ENCODE data around the gene NR2F1. TPM values are rescaled to one million over a fixed set of nuclear protein-coding genes. Genes with fewer than 3 reads are reported as not detected.
A peak's percentile ranks its signal among the peaks of the same experiment; 100 is the strongest.

The NR2F1 gene
- total and polyA plus RNA-seq, 7 donors = 0.39 to 1.4 (median 1.2) TPM

DNA sequence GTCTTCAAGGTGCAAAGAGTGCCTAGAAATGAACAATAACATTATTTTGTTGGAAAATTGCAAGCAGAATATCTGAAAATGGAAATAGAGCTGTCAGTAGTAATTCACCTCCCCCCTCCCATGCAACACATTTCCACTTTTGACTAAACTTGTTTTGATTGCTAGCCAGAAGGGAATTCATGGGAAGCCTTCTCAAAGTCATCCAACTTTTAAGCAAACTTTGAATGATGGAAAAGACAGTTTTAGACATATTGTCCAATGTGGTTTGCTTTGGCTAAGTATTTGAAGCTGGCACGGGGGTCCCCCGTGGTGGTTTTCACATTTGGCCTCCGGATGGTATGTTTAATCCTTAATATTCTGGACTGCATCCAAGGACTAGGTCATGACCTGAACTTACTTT is 7.5 kb downstream of the NR2F1 start:
- no peaks in the 10 kb centered on the region for H3K9me3 ChIP-seq
- 38 to 45% (median 39%) methylated on average over 3 of the region's 3 CpGs for WGBS, 3 donors
- no peaks in the 10 kb centered on the region for H3K36me3 ChIP-seq (ENCODE audit: insufficient read depth in 1 of 2, low read depth in 1 of 2)
- H3K27ac ChIP-seq = no peak overlapping the region
- ATAC-seq (no peak), DNase-seq (no peak)
- H3K4me1 ChIP-seq = no peaks in the 10 kb centered on the region
- intact Hi-C loops (cut with DNase I) = no loop called here
- peaks cover 0 to 28% (median 0%) of the 10 kb centered on the region in 3 donors for H3K27me3 ChIP-seq (ENCODE audit: insufficient read depth in 3 of 3, low read length in 2 of 3)
- TF ChIP-seq, protein P1, sequence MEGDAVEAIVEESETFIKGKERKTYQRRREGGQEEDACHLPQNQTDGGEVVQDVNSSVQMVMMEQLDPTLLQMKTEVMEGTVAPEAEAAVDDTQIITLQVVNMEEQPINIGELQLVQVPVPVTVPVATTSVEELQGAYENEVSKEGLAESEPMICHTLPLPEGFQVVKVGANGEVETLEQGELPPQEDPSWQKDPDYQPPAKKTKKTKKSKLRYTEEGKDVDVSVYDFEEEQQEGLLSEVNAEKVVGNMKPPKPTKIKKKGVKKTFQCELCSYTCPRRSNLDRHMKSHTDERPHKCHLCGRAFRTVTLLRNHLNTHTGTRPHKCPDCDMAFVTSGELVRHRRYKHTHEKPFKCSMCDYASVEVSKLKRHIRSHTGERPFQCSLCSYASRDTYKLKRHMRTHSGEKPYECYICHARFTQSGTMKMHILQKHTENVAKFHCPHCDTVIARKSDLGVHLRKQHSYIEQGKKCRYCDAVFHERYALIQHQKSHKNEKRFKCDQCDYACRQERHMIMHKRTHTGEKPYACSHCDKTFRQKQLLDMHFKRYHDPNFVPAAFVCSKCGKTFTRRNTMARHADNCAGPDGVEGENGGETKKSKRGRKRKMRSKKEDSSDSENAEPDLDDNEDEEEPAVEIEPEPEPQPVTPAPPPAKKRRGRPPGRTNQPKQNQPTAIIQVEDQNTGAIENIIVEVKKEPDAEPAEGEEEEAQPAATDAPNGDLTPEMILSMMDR (IDR thresholded peaks at IDR 0.05) = no peak
- H3K4me3 ChIP-seq = no peak overlapping the region

DNA sequence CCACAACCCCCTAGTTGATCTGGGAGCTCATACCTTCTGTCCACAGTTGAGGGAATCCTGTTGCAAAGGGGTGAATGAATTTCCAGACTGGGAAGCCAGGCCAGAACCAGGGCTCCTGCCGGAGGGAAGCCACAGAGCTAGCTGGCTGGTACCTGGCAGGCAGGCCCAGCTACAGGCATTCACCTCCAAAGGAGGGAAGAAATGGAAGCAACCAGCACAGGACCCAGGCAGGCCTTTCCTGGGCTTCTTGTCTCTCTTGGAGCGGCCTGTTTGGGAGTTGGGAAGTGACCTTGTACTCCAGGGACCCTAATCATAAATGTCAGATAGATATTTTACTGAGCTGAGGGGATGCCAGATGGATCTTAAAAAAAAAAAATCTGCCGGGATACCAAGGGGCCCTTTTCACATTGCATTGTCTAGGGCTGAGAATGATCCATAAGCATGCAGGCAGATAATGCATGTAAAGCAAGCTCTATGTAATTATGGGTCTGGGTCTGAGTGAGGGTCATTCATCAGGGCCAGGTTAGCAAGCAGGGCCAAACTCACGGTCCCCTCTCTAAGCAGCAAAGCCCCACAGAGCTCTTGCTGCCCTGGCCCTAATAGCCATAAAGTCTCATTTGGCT is 8.4 kb downstream of the NR2F1 start:
- TF ChIP-seq, protein P1 (IDR thresholded peaks at IDR 0.05) = no peak
- intact Hi-C loops (cut with DNase I) = no loop called here
- H3K4me1 ChIP-seq = no peaks in the 10 kb centered on the region
- no peaks in the 10 kb centered on the region for H3K9me3 ChIP-seq
- ATAC-seq (no peak), DNase-seq (no peak)
- H3K4me3 ChIP-seq = no peak overlapping the region
- H3K27me3 ChIP-seq (ENCODE audit: insufficient read depth in 3 of 3, low read length in 2 of 3) = peaks cover 0 to 32% (median 4%) of the 10 kb centered on the region in 3 donors
- WGBS, 3 donors = 73 to 77% (median 77%) methylated on average over 4 of the region's 4 CpGs
- H3K27ac ChIP-seq = no peak overlapping the region
- no peaks in the 10 kb centered on the region for H3K36me3 ChIP-seq (ENCODE audit: insufficient read depth in 1 of 2, low read depth in 1 of 2)

DNA sequence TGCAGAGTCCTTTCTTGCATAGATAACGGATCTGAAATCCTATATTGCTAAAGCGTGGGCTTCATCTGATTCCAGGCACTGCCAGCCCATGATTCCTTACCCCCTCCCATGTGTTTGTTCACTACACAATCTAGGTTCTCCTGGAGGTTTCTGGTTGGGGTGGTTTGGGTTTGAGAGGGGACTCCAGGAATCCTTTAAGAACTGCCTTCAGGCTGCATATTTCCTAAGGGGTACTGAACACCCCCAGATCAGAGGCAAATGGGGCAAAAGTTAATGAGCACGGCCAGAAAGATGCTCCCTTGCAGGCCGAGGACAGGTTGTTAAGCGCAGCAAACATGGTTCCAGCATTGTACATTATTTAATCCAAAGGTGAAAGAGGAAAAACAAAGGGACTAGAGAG is 9.9 kb downstream of the NR2F1 start:
- WGBS, 3 donors = 85 to 89% (median 88%) methylated on average over 5 of the region's 5 CpGs
- H3K9me3 ChIP-seq = no peaks in the 10 kb centered on the region
- no peaks in the 10 kb centered on the region for H3K36me3 ChIP-seq (ENCODE audit: insufficient read depth in 1 of 2, low read depth in 1 of 2)
- intact Hi-C loops (cut with DNase I) = no loop called here
- H3K27me3 ChIP-seq (ENCODE audit: insufficient read depth in 3 of 3, low read length in 2 of 3) = peaks cover 0 to 38% (median 8%) of the 10 kb centered on the region in 3 donors
- TF ChIP-seq, protein P1 (IDR thresholded peaks at IDR 0.05) = no peak
- DNase-seq (no peak), ATAC-seq (no peak)
- no peak overlapping the region for H3K27ac ChIP-seq
- no peaks in the 10 kb centered on the region for H3K4me1 ChIP-seq
- no peak overlapping the region for H3K4me3 ChIP-seq

DNA sequence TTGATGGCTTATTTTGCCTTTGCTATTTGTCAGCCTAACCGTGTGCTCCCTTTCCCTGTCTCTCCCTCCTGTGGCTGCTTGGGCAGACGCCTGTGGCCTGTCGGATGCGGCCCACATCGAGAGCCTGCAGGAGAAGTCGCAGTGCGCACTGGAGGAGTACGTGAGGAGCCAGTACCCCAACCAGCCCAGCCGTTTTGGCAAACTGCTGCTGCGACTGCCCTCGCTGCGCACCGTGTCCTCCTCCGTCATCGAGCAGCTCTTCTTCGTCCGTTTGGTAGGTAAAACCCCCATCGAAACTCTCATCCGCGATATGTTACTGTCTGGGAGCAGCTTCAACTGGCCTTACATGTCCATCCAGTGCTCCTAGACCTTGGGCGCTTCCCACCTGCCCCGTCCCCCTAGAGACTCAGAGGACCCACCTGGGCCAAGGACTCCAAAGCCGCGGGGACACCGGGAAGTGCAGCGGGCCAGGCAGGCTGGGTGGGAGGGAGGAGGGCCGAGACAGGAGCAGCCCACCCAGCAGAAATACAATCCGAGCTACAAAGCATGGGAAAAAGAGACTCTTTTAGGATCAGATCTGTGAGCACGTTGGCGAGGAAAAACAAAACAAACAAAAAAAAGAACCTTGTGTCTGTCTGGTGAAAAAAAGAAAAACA is 10.6 kb downstream of the NR2F1 start:
- ATAC-seq = no peak
- TF ChIP-seq, protein P1 (IDR thresholded peaks at IDR 0.05) = no peak
- WGBS, 3 donors = 77 to 82% (median 79%) methylated on average over 30 of the region's 30 CpGs
- Histone ChIP-seq H3K36me3 (ENCODE audit: insufficient read depth in 1 of 2, low read depth in 1 of 2) (no peaks in the 10 kb centered on the region), H3K9me3 (no peaks in the 10 kb centered on the region), H3K4me3 (no peak overlapping the region), H3K4me1 (no peaks in the 10 kb centered on the region), H3K27ac (no peak overlapping the region), H3K27me3 (ENCODE audit: insufficient read depth in 3 of 3, low read length in 2 of 3) (peaks cover 0 to 44% (median 8%) of the 10 kb centered on the region in 3 donors)
- intact Hi-C loops (cut with DNase I) = no loop called here
- peak in 1 of 2 donors; percentile 48 for DNase-seq

All from psoas muscle (tissue), 8 donors.